ENCODE measurements around the gene PAFAH2.
"Not testable (repeated sequence)": the region's sequence is repeated elsewhere in the genome, so short reads cannot be mapped to it uniquely, and the experiment has no call there.

GRCh38 chr1:25943511-25943910 lies 54.4 kb downstream of the PAFAH2 start:
- TF ChIP-seq CTCF, POLR2A (IDR thresholded peaks at IDR 0.05): not testable (repeated sequence)
